TTC549 (cell line): ENCODE results near the gene SH2D7.
"Not testable (repeated sequence)": the region's sequence is repeated elsewhere in the genome, so short reads cannot be mapped to it uniquely, and the experiment has no call there.

ENCODE experiments used
- FAIRE-seq: peaks from 2 replicates; lab custom pipeline; 2012; peaks lifted over from hg19 to GRCh38; lab: Jason Lieb, UNC

SH2D7 gene

DNA sequence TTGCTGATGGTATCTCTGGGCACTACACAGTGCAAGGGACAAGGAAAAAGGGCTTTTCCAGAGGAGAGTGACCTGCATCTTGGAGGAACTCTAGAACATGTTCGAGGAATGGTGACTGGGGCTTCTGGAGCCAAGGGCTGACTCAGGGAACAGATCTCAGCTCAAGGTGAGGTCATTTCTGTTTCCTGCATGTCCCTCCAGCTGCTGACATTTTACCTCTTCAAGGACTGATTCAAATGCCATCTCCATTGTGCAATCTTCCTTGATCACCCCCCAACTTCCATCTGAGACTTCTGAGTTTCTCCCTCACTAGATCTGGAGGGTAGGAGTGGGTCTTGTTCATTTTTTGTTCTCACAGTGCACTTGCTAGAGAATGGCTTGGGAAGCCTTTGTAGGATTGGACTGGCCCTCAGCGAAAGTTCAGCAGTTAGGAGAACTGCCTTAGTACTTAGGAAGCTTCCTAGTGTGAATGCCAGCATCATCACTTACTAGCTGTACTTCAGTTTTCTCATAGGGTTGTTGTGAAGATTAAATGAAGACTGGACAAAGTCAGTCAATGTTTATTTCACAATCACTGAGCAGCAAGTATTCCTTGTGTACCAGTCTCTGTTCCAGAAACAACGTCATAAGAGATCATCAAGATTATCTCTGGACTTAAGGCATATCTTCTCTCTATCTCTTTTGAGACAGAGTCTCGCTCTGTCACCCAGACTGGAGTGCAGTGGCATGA lies 54.2 kb downstream of the SH2D7 start:
- FAIRE-seq = no peak

DNA sequence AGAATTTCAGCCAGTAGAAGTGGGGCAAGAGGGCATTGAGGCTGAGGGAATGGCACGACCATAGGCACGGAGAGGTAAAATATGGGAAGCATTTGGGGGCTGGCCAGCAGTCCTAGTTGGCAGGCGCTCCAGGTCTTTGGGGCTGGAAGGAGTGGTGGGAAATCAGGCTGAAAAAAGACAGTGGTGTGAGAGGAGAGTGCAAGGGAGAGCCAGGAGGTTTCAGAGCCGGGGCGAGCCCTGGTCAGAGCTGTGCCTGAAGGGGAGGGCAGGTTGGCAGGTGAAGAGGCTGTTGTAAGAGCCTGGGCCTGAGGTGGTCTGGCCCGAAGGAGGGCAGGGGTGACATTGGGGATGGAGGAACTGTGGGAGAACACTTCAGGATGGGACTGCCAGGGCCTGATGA lies 55.2 kb downstream of the SH2D7 start:
- FAIRE-seq = no peak

DNA sequence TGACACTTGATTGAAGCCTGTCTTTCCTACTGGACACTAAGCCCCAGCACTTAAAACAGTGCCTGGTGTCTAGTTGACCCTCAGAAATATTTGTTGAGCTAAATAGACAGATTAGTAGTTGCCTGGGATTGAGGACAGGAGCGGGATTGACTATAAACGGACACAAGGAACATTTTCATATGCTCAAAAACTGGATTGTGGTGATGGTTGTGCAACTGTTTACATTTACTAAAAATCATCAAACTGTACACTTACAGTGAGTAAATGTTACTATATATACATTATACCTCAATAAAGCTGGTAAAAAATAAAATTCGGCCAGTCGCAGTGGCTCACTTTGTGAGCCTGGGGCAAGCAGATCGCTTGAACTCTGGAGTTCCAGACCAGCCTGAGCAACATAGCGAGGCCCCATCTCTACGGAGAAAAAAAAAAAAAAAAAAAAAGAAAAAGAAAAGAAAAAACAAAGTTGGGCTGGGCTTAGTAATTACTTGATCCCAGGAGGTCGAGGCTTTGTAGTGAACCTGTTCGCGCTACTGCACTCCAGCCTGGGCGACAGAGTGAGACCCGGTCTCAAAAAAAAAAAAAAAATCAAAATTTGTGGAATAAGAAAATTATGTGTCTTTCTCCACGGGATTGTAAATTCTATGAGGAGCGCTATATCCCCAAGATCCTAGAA lies 56.2 kb downstream of the SH2D7 start:
- FAIRE-seq = no peak

DNA sequence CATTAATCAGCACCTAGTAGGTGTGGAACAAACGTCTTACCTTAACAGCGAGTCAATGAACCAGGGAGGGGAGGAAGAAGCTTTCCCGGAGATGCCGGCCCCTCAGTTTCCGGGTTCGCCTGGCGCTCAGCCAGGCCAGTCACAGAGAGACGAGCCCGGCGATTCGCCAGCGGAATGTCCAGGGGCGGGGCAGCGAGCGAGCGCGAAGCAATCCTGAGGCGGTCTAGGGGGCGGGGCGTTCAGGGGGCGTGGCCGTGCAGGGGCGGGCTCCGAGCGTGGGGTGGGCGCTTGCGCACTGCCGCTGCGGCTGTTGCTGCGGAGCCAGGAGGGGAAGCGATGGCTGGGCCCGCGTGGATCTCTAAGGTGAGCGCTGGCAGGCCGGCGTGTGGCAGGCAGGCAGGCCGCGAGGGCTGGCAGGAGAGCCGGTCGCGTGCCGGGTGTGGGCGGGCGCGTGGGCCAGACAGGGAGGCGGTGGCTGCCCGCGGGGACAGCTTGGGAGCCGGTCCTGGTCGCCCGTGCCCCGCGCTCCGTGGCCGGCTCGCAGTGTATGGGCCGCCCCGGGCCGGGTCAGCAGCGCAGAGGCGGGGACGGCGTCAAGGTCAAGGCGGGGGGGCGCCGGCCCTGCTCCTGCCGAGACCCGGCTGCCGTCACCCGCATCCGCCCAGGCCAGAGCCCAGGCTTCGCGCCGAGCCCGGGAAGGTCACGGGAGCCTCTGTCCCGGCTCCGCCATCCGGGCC lies 56.9 kb downstream of the SH2D7 start, which contains the start of gene IDH3A:
Gene IDH3A (plus strand): TSS at position 295 of the 737 bp plus-strand sequence. CDS start 42 bp downstream, at position 337.
- no peak for FAIRE-seq

DNA sequence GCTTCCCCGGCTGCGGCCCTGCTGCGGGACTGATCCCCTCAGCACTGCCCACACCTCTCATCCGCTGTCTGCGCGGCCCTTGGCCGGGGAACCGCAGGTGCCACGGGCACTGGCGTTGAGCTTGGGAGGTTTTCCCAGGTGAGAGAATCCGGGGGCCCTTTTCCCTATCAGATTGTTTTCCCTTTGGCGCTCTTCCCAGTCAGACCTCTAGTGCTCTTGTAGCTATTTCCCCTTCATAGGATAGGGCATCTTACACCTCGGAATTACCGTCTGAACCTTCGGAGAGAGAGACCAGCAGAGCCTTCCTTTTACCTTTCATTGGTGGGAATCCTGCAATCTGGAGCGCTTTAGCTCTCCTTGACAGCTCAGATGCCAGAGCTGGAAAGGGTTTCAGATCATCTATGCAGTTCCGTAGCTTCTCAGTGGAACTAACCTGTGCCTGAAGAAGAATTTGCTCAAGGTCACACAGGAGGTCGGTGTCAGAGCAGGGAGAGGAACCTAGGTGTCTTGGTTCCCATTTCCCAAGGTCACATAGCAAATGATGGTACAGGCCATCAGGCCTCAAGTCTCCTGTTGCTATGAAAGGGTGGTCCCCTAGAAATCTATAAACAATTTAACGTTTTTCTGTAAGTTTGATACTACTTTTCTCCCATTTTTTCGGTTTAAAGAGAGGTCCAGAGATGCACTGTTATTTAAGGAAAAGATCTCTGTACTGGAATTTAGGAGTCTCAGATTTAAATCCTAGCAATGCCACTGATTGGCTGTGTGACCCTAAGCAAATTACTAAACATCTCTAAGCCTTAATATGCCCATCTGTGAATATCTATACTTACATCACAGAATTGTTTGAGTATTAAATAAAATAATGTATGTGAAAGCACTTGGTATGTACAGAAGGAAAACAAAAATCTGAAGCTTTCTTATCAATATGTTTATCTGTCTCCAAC lies 57.7 kb downstream of the SH2D7 start:
- FAIRE-seq = no peak

DNA sequence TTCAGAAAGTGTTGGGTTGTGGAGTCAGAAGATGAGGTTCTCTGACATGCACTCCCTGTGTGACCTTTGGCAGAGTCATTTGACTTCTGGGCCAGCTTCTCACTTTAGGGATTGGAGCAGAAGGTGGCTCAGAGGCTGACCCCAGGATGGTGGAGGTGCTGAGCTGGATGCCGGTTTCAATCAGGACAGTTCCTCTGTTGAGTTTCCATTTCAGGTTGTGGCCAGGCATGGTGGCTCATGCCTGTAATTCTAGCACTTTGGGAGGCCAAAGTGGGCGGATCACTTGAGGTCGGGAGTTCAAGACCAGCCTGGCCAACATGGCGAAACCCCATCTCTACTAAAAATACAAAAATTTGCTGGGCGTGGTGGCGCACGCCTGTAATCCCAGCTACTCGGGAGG lies 58.7 kb downstream of the SH2D7 start:
- FAIRE-seq = not testable (repeated sequence)
